ENCODE measurements around the gene SLC15A4.
"Not testable (repeated sequence)": the region's sequence is repeated elsewhere in the genome, so short reads cannot be mapped to it uniquely, and the experiment has no call there.

Gene SLC15A4

DNA sequence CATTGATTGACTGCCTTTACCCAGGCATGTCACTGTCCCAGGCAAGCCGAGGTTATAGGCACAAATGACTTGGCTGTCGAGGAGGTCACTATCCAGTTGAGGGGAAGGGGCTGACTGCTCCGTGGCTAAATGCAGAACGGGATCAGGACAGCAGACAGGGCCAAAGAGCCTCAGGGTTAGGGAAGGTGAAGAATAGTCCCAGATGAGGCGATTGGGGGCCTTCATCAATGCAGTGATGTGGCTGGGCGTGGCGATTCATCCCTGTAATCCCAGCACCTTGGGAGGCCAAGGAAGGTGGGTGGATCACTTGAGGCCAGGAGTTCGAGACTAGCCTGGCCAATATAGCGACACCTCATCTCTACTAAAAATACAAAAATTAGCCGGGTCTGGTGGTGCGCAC is 18.8 kb upstream of the SLC15A4 start:
- Histone ChIP-seq H3K36me3 (replicated peaks; ENCODE audit: insufficient read depth, low read length) (no peaks in the 10 kb centered on the region), H3K79me2 (ENCODE audit: low read length) (no peaks in the 10 kb centered on the region), H4K20me1 (ENCODE audit: insufficient read depth, low read length) (no peaks in the 10 kb centered on the region), H3K27ac (ENCODE audit: low read length) (no peak overlapping the region), H3K27me3 (replicated peaks; ENCODE audit: insufficient read depth, low read length) (no peaks in the 10 kb centered on the region), H3K4me2 (ENCODE audit: low read depth, low read length) (no peak overlapping the region), H3K4me1 (ENCODE audit: low read length) (0 out of 2 replicates have a peak, but pooled peaks cover 5% of the 10 kb centered on the region), H3K9me3 (replicated peaks; ENCODE audit: insufficient read depth, low read length) (no peaks in the 10 kb centered on the region), H3K9me2 (replicated peaks; ENCODE audit: insufficient read depth, low read length) (no peaks in the 10 kb centered on the region), H3K9ac (ENCODE audit: low read length) (no peak overlapping the region), H3F3A (ENCODE audit: insufficient read depth, low read length) (no peaks in the 10 kb centered on the region), H3K4me3 (ENCODE audit: low read length) (no peak overlapping the region), H2AFZ (ENCODE audit: low read length) (no peak overlapping the region)
- no peak for DNase-seq
- no peak for TF ChIP-seq EZH2phosphoT487 (IDR thresholded peaks at IDR 0.05; ENCODE audit: low read length)

DNA sequence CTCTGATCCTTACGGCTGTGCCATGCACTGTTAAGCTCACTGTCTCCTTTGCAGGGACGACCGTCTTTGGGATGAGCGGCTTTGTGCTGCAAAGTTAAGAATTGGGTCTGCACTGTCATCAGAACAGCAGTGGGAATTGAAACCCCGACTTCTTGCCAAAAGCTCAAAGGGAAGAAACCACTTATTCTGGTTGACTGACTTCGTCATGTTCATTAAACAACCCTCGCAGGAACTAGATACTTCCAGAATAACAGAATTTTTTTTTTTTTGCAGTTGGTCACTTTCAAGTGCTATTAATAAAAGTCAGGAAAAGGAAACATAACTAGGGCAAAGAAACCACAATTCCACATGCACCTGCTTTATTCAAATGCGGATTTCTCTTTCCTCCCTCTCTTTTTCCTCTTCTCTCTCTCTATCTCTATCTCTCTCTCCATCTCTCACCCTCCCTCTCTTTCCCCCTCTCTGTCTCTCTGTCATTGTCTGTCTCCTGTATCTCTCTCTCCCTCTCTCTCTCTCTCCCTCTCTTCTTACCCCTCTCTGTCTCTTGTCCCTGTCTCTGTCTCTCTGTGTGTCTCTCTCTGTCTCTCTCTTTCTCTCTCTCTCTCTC is 17.2 kb upstream of the SLC15A4 start:
- no peak for DNase-seq
- Histone ChIP-seq H3K4me1 (ENCODE audit: low read length) (0 out of 2 replicates have a peak, but pooled peaks cover 5% of the 10 kb centered on the region), H3K36me3 (replicated peaks; ENCODE audit: insufficient read depth, low read length) (no peaks in the 10 kb centered on the region), H3K27ac (ENCODE audit: low read length) (no peak overlapping the region), H3K9ac (ENCODE audit: low read length) (no peak overlapping the region), H3K27me3 (replicated peaks; ENCODE audit: insufficient read depth, low read length) (no peaks in the 10 kb centered on the region), H4K20me1 (ENCODE audit: insufficient read depth, low read length) (no peaks in the 10 kb centered on the region), H3K9me3 (replicated peaks; ENCODE audit: insufficient read depth, low read length) (no peaks in the 10 kb centered on the region), H3K4me2 (ENCODE audit: low read depth, low read length) (peak overlapping the region; percentile 39), H3K9me2 (replicated peaks; ENCODE audit: insufficient read depth, low read length) (no peaks in the 10 kb centered on the region), H2AFZ (ENCODE audit: low read length) (no peak overlapping the region), H3K79me2 (ENCODE audit: low read length) (no peaks in the 10 kb centered on the region), H3F3A (ENCODE audit: insufficient read depth, low read length) (no peaks in the 10 kb centered on the region), H3K4me3 (ENCODE audit: low read length) (no peak overlapping the region)
- TF ChIP-seq EZH2 (optimal IDR thresholded peaks at IDR 0.05; ENCODE audit: low read depth, low read length) (no peak), EZH2phosphoT487 (IDR thresholded peaks at IDR 0.05; ENCODE audit: low read length) (no peak), CTCF (IDR thresholded peaks at IDR 0.05; ENCODE audit: low read length) (no peak)

- H3K4me2 ChIP-seq (ENCODE audit: low read depth, low read length); H3F3A ChIP-seq (ENCODE audit: insufficient read depth, low read length); H3K36me3 ChIP-seq (replicated peaks; ENCODE audit: insufficient read depth, low read length); H3K9me3 ChIP-seq (replicated peaks; ENCODE audit: insufficient read depth, low read length); H3K79me2 ChIP-seq (ENCODE audit: low read length); H3K9ac ChIP-seq (ENCODE audit: low read length); H3K27me3 ChIP-seq (replicated peaks; ENCODE audit: insufficient read depth, low read length); H3K4me3 ChIP-seq (ENCODE audit: low read length); H4K20me1 ChIP-seq (ENCODE audit: insufficient read depth, low read length); H3K9me2 ChIP-seq (replicated peaks; ENCODE audit: insufficient read depth, low read length); H2AFZ ChIP-seq (ENCODE audit: low read length); H3K4me1 ChIP-seq (ENCODE audit: low read length); DNase-seq; H3K27ac ChIP-seq (ENCODE audit: low read length): not testable (repeated sequence)
Observed at GRCh38 chr12:128839885-128840284, 16.1 kb upstream of the SLC15A4 start.

DNA sequence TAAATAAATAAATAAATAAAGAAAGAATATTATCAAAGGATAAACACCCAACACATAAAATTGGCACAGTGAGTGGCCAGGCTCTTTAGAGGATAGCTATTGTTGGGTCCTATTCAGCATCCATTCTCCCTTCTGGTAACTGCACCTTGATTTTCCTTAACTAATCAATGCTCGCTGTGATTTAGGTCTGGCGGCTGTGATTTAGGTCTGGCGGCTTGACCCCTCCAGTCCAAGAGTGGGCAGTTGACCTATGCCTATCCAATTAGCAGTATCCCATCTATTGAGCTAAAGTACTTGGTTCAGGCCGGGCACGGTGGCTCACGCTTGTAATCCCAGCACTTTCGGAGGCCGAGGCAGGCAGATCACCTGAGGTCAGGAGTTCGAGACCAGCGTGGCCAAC is 9.7 kb upstream of the SLC15A4 start:
- 0 out of 2 replicates have a peak, but pooled peaks cover 9% of the 10 kb centered on the region for H3K4me1 ChIP-seq (ENCODE audit: low read length)

More for the DNA sequence above, 9.7 kb upstream of the SLC15A4 start:
- Histone ChIP-seq H3K36me3 (replicated peaks; ENCODE audit: insufficient read depth, low read length) (no peaks in the 10 kb centered on the region), H4K20me1 (ENCODE audit: insufficient read depth, low read length) (no peaks in the 10 kb centered on the region), H3K9me2 (replicated peaks; ENCODE audit: insufficient read depth, low read length) (no peaks in the 10 kb centered on the region), H3K9ac (ENCODE audit: low read length) (no peak overlapping the region), H3K27ac (ENCODE audit: low read length) (no peak overlapping the region), H3K4me3 (ENCODE audit: low read length) (no peak overlapping the region), H3K9me3 (replicated peaks; ENCODE audit: insufficient read depth, low read length) (no peaks in the 10 kb centered on the region), H3K4me2 (ENCODE audit: low read depth, low read length) (no peak overlapping the region), H3K79me2 (ENCODE audit: low read length) (no peaks in the 10 kb centered on the region), H2AFZ (ENCODE audit: low read length) (no peak overlapping the region), H3F3A (ENCODE audit: insufficient read depth, low read length) (peaks cover 11% of the 10 kb centered on the region), H3K27me3 (replicated peaks; ENCODE audit: insufficient read depth, low read length) (no peaks in the 10 kb centered on the region)
- no peak for DNase-seq
- TF ChIP-seq EZH2phosphoT487 (IDR thresholded peaks at IDR 0.05; ENCODE audit: low read length) = no peak
- no peak for TF ChIP-seq EZH2 (optimal IDR thresholded peaks at IDR 0.05; ENCODE audit: low read depth, low read length)
- no peak for TF ChIP-seq CTCF (IDR thresholded peaks at IDR 0.05; ENCODE audit: low read length)
